IMR-90 (cell line): ENCODE data around the gene EHBP1. TPM values are rescaled to one million over a fixed set of nuclear protein-coding genes. Genes with fewer than 3 reads are reported as not detected.

ENCODE experiments used
- ATAC-seq: fragments of 200-7000 bp; cut with Tn5 transposase; 2 replicates; pipeline ENCODE4 v1.9.1; 2020; ENCODE audit warnings: low read depth, mild to moderate bottlenecking, moderate library complexity
- BruUV-seq: library from RNA; stranded (reverse); fragments of 400-500 nt; replicated peaks from 2 replicates; lab custom pipeline; 2021; lab: Mats Ljungman, UMichigan
- CTCF ChIA-PET: fragments of 300-600 bp; formaldehyde crosslinking; extraction: SDS; loops from one replicate; lab custom pipeline; 2021; ENCODE audit warnings: antibody characterized with exemption; lab: Yijun Ruan, JAX
- POLR2A ChIA-PET: fragments of 300-600 bp; sonication (Branson Sonifier 250); formaldehyde crosslinking; loops from one replicate; lab custom pipeline; 2022; ENCODE audit warnings: antibody characterized with exemption; ENCODE audit not compliant: unreplicated experiment; lab: Charles Lee
- DNase-seq: peaks from one replicate; pipeline ENCODE4 v3.0.0; 2013
- H2AFZ ChIP-seq: replicated peaks from 2 replicates; pipeline ENCODE3; 2013; ENCODE audit warnings: low read length, mild to moderate bottlenecking; ENCODE audit not compliant: poor library complexity
- H2AK5ac ChIP-seq: 2 replicates; pipeline ENCODE4 v1.6.1; 2013; ENCODE audit warnings: low read depth, low read length, inconsistent platforms
- H2AK9ac ChIP-seq: replicated peaks from 2 replicates; pipeline ENCODE3; 2013; ENCODE audit warnings: mild to moderate bottlenecking, low read depth, low read length, moderate library complexity; ENCODE audit not compliant: poor library complexity
- H2BK120ac ChIP-seq: 2 replicates; pipeline ENCODE4 v1.6.1; 2013; ENCODE audit warnings: low read depth, low read length, inconsistent platforms
- H2BK15ac ChIP-seq: 3 replicates; pipeline ENCODE4 v1.6.1; 2013; ENCODE audit warnings: low read depth, low read length, inconsistent platforms
- H2BK20ac ChIP-seq: 2 replicates; pipeline ENCODE4 v1.6.1; 2013; ENCODE audit warnings: low read depth, mild to moderate bottlenecking, inconsistent platforms, low read length, moderate library complexity
- H2BK5ac ChIP-seq: 2 replicates; pipeline ENCODE4 v1.6.1; 2013; ENCODE audit warnings: mild to moderate bottlenecking, low read depth, low read length, inconsistent platforms; ENCODE audit not compliant: poor library complexity, severe bottlenecking
- H3K14ac ChIP-seq: replicated peaks from 2 replicates; pipeline ENCODE4 v1.6.1; 2013; ENCODE audit warnings: low read depth, low read length, inconsistent platforms
- H3K18ac ChIP-seq: 2 replicates; pipeline ENCODE4 v1.6.1; 2013; ENCODE audit warnings: low read depth, low read length, control low read depth
- H3K23ac ChIP-seq: 2 replicates; pipeline ENCODE4 v1.6.1; 2013; ENCODE audit warnings: low read depth, low read length, inconsistent platforms
- H3K27ac ChIP-seq: 2 replicates; pipeline ENCODE4 v1.5.1; 2013; ENCODE audit warnings: mild to moderate bottlenecking, control low read depth, low read length; ENCODE audit not compliant: insufficient read depth
- H3K27me3 ChIP-seq: 2 replicates; pipeline ENCODE4 v1.6.1; 2013; ENCODE audit warnings: low read length; ENCODE audit not compliant: control insufficient read depth, insufficient read depth
- H3K36me3 ChIP-seq: 2 replicates; pipeline ENCODE4 v1.6.1; 2013; ENCODE audit warnings: low read length, mixed read lengths; ENCODE audit not compliant: control insufficient read depth, insufficient read depth
- H3K4ac ChIP-seq: 2 replicates; pipeline ENCODE4 v1.6.1; 2013; ENCODE audit warnings: low read depth, low read length, inconsistent platforms
- H3K4me1 ChIP-seq: 2 replicates; pipeline ENCODE4 v1.6.1; 2013; ENCODE audit warnings: low read length, mixed read lengths; ENCODE audit not compliant: control insufficient read depth, insufficient read depth
- H3K4me2 ChIP-seq: 2 replicates; pipeline ENCODE4 v1.6.1; 2013; ENCODE audit warnings: low read depth, mild to moderate bottlenecking, control low read depth, low read length, moderate library complexity
- H3K4me3 ChIP-seq: 2 replicates; pipeline ENCODE4 v1.5.1; 2013; ENCODE audit warnings: low read depth, mild to moderate bottlenecking, control low read depth, low read length, moderate library complexity; ENCODE audit not compliant: insufficient read depth
- H3K56ac ChIP-seq: 2 replicates; pipeline ENCODE4 v1.6.1; 2013; ENCODE audit warnings: low read length, inconsistent platforms; ENCODE audit not compliant: insufficient read depth; ENCODE audit errors: extremely low read depth
- H3K79me1 ChIP-seq, 2 experiments: 2 replicates each; pipeline ENCODE4 v1.6.1; 2013; ENCODE audit warnings: low read length in 2 of 2, inconsistent platforms in 1 of 2, low read depth in 1 of 2
- H3K9ac ChIP-seq: 2 replicates; pipeline ENCODE4 v1.6.1; 2013; ENCODE audit warnings: low read depth, low read length, control low read depth
- H3K9me1 ChIP-seq: 2 replicates; pipeline ENCODE4 v1.6.1; 2013; ENCODE audit warnings: low read length, inconsistent platforms; ENCODE audit not compliant: insufficient read depth
- H3K9me3 ChIP-seq: 2 replicates; pipeline ENCODE4 v1.6.1; 2013; ENCODE audit warnings: low read length; ENCODE audit not compliant: control insufficient read depth, insufficient read depth
- H4K20me1 ChIP-seq: 2 replicates; pipeline ENCODE4 v1.6.1; 2013; ENCODE audit warnings: low read length, inconsistent platforms; ENCODE audit not compliant: insufficient read depth
- H4K5ac ChIP-seq: 2 replicates; pipeline ENCODE4 v1.6.1; 2013; ENCODE audit warnings: mild to moderate bottlenecking, low read depth, low read length, control low read depth
- H4K8ac ChIP-seq, 2 experiments: 2 replicates each; pipeline ENCODE4 v1.6.1; 2013; ENCODE audit warnings: low read depth in 2 of 2, low read length in 2 of 2, control low read depth in 1 of 2, inconsistent platforms in 1 of 2
- H4K91ac ChIP-seq: 2 replicates; pipeline ENCODE4 v1.6.1; 2013; ENCODE audit warnings: low read depth, low read length, inconsistent platforms; ENCODE audit not compliant: insufficient read depth
- CEBPB ChIP-seq: IDR thresholded peaks from 2 replicates; pipeline ENCODE4 v1.6.1; 2012; ENCODE audit warnings: low read depth, low read length, improper control_type of control experiment
- CTCF ChIP-seq: conservative IDR thresholded peaks from 2 replicates; pipeline ENCODE4 v1.5.1; 2012; ENCODE audit warnings: mild to moderate bottlenecking, low read depth, low read length, improper control_type of control experiment
- NFE2L2 ChIP-seq: fragments of 150-350 bp; IDR thresholded peaks from 2 replicates; pipeline ENCODE4 v1.6.1; 2016; ENCODE audit warnings: low read depth, mild to moderate bottlenecking, low read length
- SMC3 ChIP-seq: fragments of 150-350 bp; IDR thresholded peaks from 2 replicates; pipeline ENCODE4 v1.6.1; 2016; ENCODE audit warnings: low read depth, mild to moderate bottlenecking, antibody characterized with exemption, low read length, moderate library complexity
- USF2 ChIP-seq: fragments of 150-350 bp; IDR thresholded peaks from 2 replicates; pipeline ENCODE4 v1.6.1; 2017; ENCODE audit warnings: mild to moderate bottlenecking, antibody characterized with exemption, low read length, low read depth
- WGBS, 2 experiments: methylation state at CpG; one replicate each; pipeline versions ENCODE4 v1.1.5 to v1.1.7; 2013; ENCODE audit warnings: missing lambda C conversion rate in 2 of 2; ENCODE audit not compliant: insufficient read length in 1 of 2; ENCODE audit errors: extremely low coverage in 2 of 2; 5-methylcytosine and 5-hydroxymethylcytosine counted together
- dilution Hi-C: fragments of 300-500 bp; cut with HindIII; formaldehyde crosslinking; loops from one replicate; pipeline ENCODE4 v1.14.3; 2018; ENCODE audit warnings: low sequenced_read_pairs; ENCODE audit not compliant: unreplicated experiment
- in situ Hi-C: fragments of 300-500 bp; cut with MboI; formaldehyde crosslinking; loops from 3 replicates; pipeline ENCODE4 v1.14.3; 2019; ENCODE audit warnings: low sequenced_read_pairs, inconsistent platforms, mixed read lengths
- intact Hi-C: fragments of 100-400 bp; cut with micrococcal nuclease; formaldehyde crosslinking; loops from 2 replicates; pipeline ENCODE4 v1.10.0; 2022
- polyA plus RNA-seq, 3 experiments: library from polyadenylated mRNA; depleted of rRNA; stranded (reverse); fragments of >200 nt; gene quantifications; 2 replicates each; pipeline ENCODE4 v1.2.3, GENCODE V29; 2012; ENCODE audit warnings: low replicate concordance in 1 of 3
- total RNA-seq: library from RNA; depleted of rRNA; stranded (reverse); fragments of >200 nt; gene quantifications from 2 replicates; pipeline ENCODE4 v1.2.3, GENCODE V29; 2012

Gene EHBP1
- total and polyA plus RNA-seq, 2 of the 4 experiments (the other 2 are of a cell fraction) = 28.3 to 44.4 TPM

GRCh38 chr2:62770629-62771028 lies 65.1 kb downstream of the EHBP1 start:
- Histone ChIP-seq H3K23ac (no peak overlapping the region), H2BK15ac (no peak overlapping the region), H4K5ac (no peak overlapping the region), H3K9me1 (no peaks in the 10 kb centered on the region), H3K36me3 (no peaks in the 10 kb centered on the region), H3K18ac (no peak overlapping the region), H4K8ac (no peak overlapping the region), H2BK120ac (no peak overlapping the region), H2AK9ac (no peak overlapping the region), H3K9me3 (no peaks in the 10 kb centered on the region), H2AFZ (no peak overlapping the region), H3K4ac (no peak overlapping the region), H3K4me3 (no peak overlapping the region), H2AK5ac (no peak overlapping the region), H3K79me1 (peaks cover 5 to 6% of the 10 kb centered on the region in 2 experiments; a peak in 3 of 4 replicates), H4K20me1 (no peaks in the 10 kb centered on the region), H3K14ac (no peak overlapping the region), H2BK20ac (no peak overlapping the region), H3K27ac (no peak overlapping the region), H3K4me2 (no peak overlapping the region), H3K56ac (no peak overlapping the region), H4K91ac (no peak overlapping the region), H2BK5ac (no peak overlapping the region), H3K4me1 (no peaks in the 10 kb centered on the region), H3K27me3 (no peaks in the 10 kb centered on the region), H3K9ac (no peak overlapping the region)
- WGBS, 2 experiments = no CpG with 5 or more reads among the region's 4 CpGs
- DNase-seq (no peak), ATAC-seq (no peak)
- in situ Hi-C loops = loop anchor here (5.0 to 25.0 kb wide), 2 partner anchors 313 to 783 kb away; no protein-coding TSS in a partner anchor
- no TSS peak for BruUV-seq
- dilution Hi-C loops = no loop called here
- ChIA-PET CTCF (interaction anchor here (0.7 to 1.0 kb wide), 2 partner anchors 33 to 313 kb away, joined by 3 to 4 read pairs; no protein-coding TSS in a partner anchor), POLR2A (no interaction called here)
- intact Hi-C loops = no loop called here
- TF ChIP-seq SMC3 = no peak
- no peak for TF ChIP-seq CEBPB
- TF ChIP-seq CTCF = no peak
- TF ChIP-seq NFE2L2 = no peak
- no peak for TF ChIP-seq USF2
